ENCODE measurements around the gene TNFRSF1A.

TNFRSF1A gene

GRCh38 chr12:6370994-6371754 lies 29.3 kb upstream of the TNFRSF1A start:
- Histone ChIP-seq H3K27ac (replicated peaks) (no peak overlapping the region), H3K27me3 (ENCODE audit: insufficient read depth, poor library complexity, severe bottlenecking) (no peaks in the 10 kb centered on the region), H3K4me3 (replicated peaks; ENCODE audit: insufficient read depth, low read length) (no peak overlapping the region)
- DNase-seq (ENCODE audit: low read depth in 1 of 2, low spot score in 1 of 2): no peak
- TF ChIP-seq REST (IDR thresholded peaks at IDR 0.05; ENCODE audit: insufficient replicate concordance, low read depth): no peak
- TF ChIP-seq POLR2AphosphoS5 (IDR thresholded peaks at IDR 0.05; ENCODE audit: low read depth): no peak
- no peak for TF ChIP-seq GABPA (IDR thresholded peaks at IDR 0.05; ENCODE audit: low read depth)
- no peak for TF ChIP-seq CTCF (IDR thresholded peaks at IDR 0.05; ENCODE audit: insufficient read depth, low read length)
- no peak for TF ChIP-seq SPI1 (IDR thresholded peaks at IDR 0.05; ENCODE audit: borderline replicate concordance, low read depth)

GRCh38 chr12:6370576-6370935 lies 28.7 kb upstream of the TNFRSF1A start:
- DNase-seq (ENCODE audit: low read depth in 1 of 2, low spot score in 1 of 2): no peak
- Histone ChIP-seq H3K27ac (replicated peaks) (no peak overlapping the region), H3K27me3 (ENCODE audit: insufficient read depth, poor library complexity, severe bottlenecking) (no peaks in the 10 kb centered on the region), H3K4me3 (replicated peaks; ENCODE audit: insufficient read depth, low read length) (no peak overlapping the region)
- TF ChIP-seq CTCF (IDR thresholded peaks at IDR 0.05; ENCODE audit: insufficient read depth, low read length) (no peak), POLR2AphosphoS5 (IDR thresholded peaks at IDR 0.05; ENCODE audit: low read depth) (no peak), SPI1 (IDR thresholded peaks at IDR 0.05; ENCODE audit: borderline replicate concordance, low read depth) (no peak), GABPA (IDR thresholded peaks at IDR 0.05; ENCODE audit: low read depth) (no peak), REST (IDR thresholded peaks at IDR 0.05; ENCODE audit: insufficient replicate concordance, low read depth) (no peak)

GRCh38 chr12:6369916-6370575 lies 28.2 kb upstream of the TNFRSF1A start:
- TF ChIP-seq SPI1 (IDR thresholded peaks at IDR 0.05; ENCODE audit: borderline replicate concordance, low read depth) (no peak), REST (IDR thresholded peaks at IDR 0.05; ENCODE audit: insufficient replicate concordance, low read depth) (no peak), POLR2AphosphoS5 (IDR thresholded peaks at IDR 0.05; ENCODE audit: low read depth) (no peak), CTCF (IDR thresholded peaks at IDR 0.05; ENCODE audit: insufficient read depth, low read length) (no peak), GABPA (IDR thresholded peaks at IDR 0.05; ENCODE audit: low read depth) (no peak)
- Histone ChIP-seq H3K27ac (replicated peaks) (no peak overlapping the region), H3K27me3 (ENCODE audit: insufficient read depth, poor library complexity, severe bottlenecking) (no peaks in the 10 kb centered on the region), H3K4me3 (replicated peaks; ENCODE audit: insufficient read depth, low read length) (no peak overlapping the region)
- no peak for DNase-seq (ENCODE audit: low read depth in 1 of 2, low spot score in 1 of 2)

Measured in HL-60 (cell line).